HG03565 (cell line): Measurements from ENCODE around the gene THOC2.
"Not testable (repeated sequence)": the region's sequence is repeated elsewhere in the genome, so short reads cannot be mapped to it uniquely, and the experiment has no call there.

Experiments used
- ATAC-seq: cut with Tn5 transposase; IDR thresholded peaks from one replicate; pipeline ENCODE4 v1.9.1; 2021; ENCODE audit warnings: mild to moderate bottlenecking, moderate library complexity; ENCODE audit not compliant: unreplicated experiment

Gene THOC2

GRCh38 chrX:123679733-123680460, 53.0 kb downstream of the THOC2 start:
- ATAC-seq, result not testable (repeated sequence)

GRCh38 chrX:123675154-123675553, 57.7 kb downstream of the THOC2 start:
- no peak for ATAC-seq

- no peak for ATAC-seq
Observed at GRCh38 chrX:123673813-123674212, 59.0 kb downstream of the THOC2 start.

GRCh38 chrX:123665197-123665596, 67.7 kb downstream of the THOC2 start:
- no peak for ATAC-seq

GRCh38 chrX:123664467-123665167, 68.2 kb downstream of the THOC2 start:
- ATAC-seq, result not testable (repeated sequence)

GRCh38 chrX:123663720-123664119, 69.1 kb downstream of the THOC2 start:
- not testable (repeated sequence) for ATAC-seq

GRCh38 chrX:123656507-123656906, 76.3 kb downstream of the THOC2 start:
- not testable (repeated sequence) for ATAC-seq

GRCh38 chrX:123648811-123649181, 84.1 kb downstream of the THOC2 start:
- ATAC-seq, result not testable (repeated sequence)

- no peak for ATAC-seq
Observed at GRCh38 chrX:123648028-123648810, 84.6 kb downstream of the THOC2 start.

GRCh38 chrX:123647244-123647643, 85.6 kb downstream of the THOC2 start:
- no peak for ATAC-seq

- no peak for ATAC-seq
Observed at GRCh38 chrX:123629502-123629901, 103.3 kb downstream of the THOC2 start.

GRCh38 chrX:123626962-123627361, 105.9 kb downstream of the THOC2 start:
- no peak for ATAC-seq

- no peak for ATAC-seq
Observed at GRCh38 chrX:123625952-123626351, 106.9 kb downstream of the THOC2 start.

- no peak for ATAC-seq
Observed at GRCh38 chrX:123625477-123625876, 107.4 kb downstream of the THOC2 start.

GRCh38 chrX:123617007-123617406, 115.8 kb downstream of the THOC2 start:
- ATAC-seq, result no peak

- ATAC-seq, result no peak
Observed at GRCh38 chrX:123610915-123611314, 121.9 kb downstream of the THOC2 start.

- ATAC-seq, result no peak
Observed at GRCh38 chrX:123607806-123608205, 125.0 kb downstream of the THOC2 start.

- no peak for ATAC-seq
Observed at GRCh38 chrX:123607270-123607669, 125.6 kb downstream of the THOC2 start.

- no peak for ATAC-seq
Observed at GRCh38 chrX:123603491-123603890, 129.4 kb downstream of the THOC2 start.

GRCh38 chrX:123601437-123601836, 131.4 kb downstream of the THOC2 start:
- ATAC-seq, result no peak

- no peak for ATAC-seq
Observed at GRCh38 chrX:123600181-123600580, 132.7 kb downstream of the THOC2 start.
